Endothelial cell (in vitro differentiated cells): ENCODE results near the gene SETD5. TPM values are rescaled to one million over a fixed set of nuclear protein-coding genes. Genes with fewer than 3 reads are reported as not detected.
A peak's percentile ranks its signal among the peaks of the same experiment; 100 is the strongest.

Source experiments
- DNase-seq: peaks from one replicate; pipeline ENCODE4 v3.0.0; 2021; ENCODE audit warnings: low spot score
- H3K27ac Mint-ChIP-seq: one replicate; pipeline ENCODE4 v1.8.0; 2021; ENCODE audit warnings: mixed read lengths, inconsistent platforms; ENCODE audit not compliant: unreplicated experiment
- H3K27me3 Mint-ChIP-seq: one replicate; pipeline ENCODE4 v1.8.0; 2021; ENCODE audit warnings: mild to moderate bottlenecking, moderate library complexity, mixed read lengths, inconsistent platforms; ENCODE audit not compliant: unreplicated experiment
- H3K36me3 Mint-ChIP-seq: one replicate; pipeline ENCODE4 v1.8.0; 2021; ENCODE audit warnings: mild to moderate bottlenecking, low read depth, mixed read lengths, inconsistent platforms; ENCODE audit not compliant: unreplicated experiment
- H3K4me1 Mint-ChIP-seq: one replicate; pipeline ENCODE4 v1.8.0; 2021; ENCODE audit warnings: mild to moderate bottlenecking, mixed read lengths, inconsistent platforms; ENCODE audit not compliant: unreplicated experiment
- H3K4me3 Mint-ChIP-seq: one replicate; pipeline ENCODE4 v1.8.0; 2021; ENCODE audit warnings: mild to moderate bottlenecking, mixed read lengths, inconsistent platforms; ENCODE audit not compliant: unreplicated experiment
- H3K9me3 Mint-ChIP-seq: one replicate; pipeline ENCODE4 v1.8.0; 2021; ENCODE audit warnings: mixed read lengths, inconsistent platforms; ENCODE audit not compliant: unreplicated experiment
- CTCF ChIP-seq: fragments of 200-600 bp; sonication (generic); IDR thresholded peaks from one replicate; pipeline ENCODE4 v1.5.0; 2021; ENCODE audit warnings: antibody characterized with exemption; ENCODE audit not compliant: unreplicated experiment
- total RNA-seq: library from RNA; stranded (reverse); fragmentation: NEBNext Ultra II Directional; extraction: Animal tissue kit (Norgen Biotek cat#: 25700); gene quantifications from one replicate; pipeline ENCODE4 v1.2.1, GENCODE V29; 2021; ENCODE audit not compliant: unreplicated experiment

The SETD5 gene
- total RNA-seq, 1 donor from 2014 or later: 246 TPM

- H3K36me3 Mint-ChIP-seq: peaks cover 6% of the 10 kb centered on the region
- H3K4me3 Mint-ChIP-seq: no peak overlapping the region
- no peaks in the 10 kb centered on the region for H3K9me3 Mint-ChIP-seq
- peaks cover 9% of the 10 kb centered on the region for H3K4me1 Mint-ChIP-seq
- H3K27ac Mint-ChIP-seq: no peak overlapping the region
- DNase-seq: no peak
- H3K27me3 Mint-ChIP-seq: peaks cover 15% of the 10 kb centered on the region
- TF ChIP-seq CTCF: no peak
Measured at GRCh38 chr3:9496893-9497292, 99.5 kb downstream of the SETD5 start.

GRCh38 chr3:9497821-9498565 is 100.6 kb downstream of the SETD5 start:
- H3K27me3 Mint-ChIP-seq: peaks cover 15% of the 10 kb centered on the region
- H3K36me3 Mint-ChIP-seq: peaks cover 6% of the 10 kb centered on the region
- H3K4me1 Mint-ChIP-seq: peaks cover 9% of the 10 kb centered on the region

GRCh38 chr3:9498781-9499180 is 101.4 kb downstream of the SETD5 start:
- no peak overlapping the region for H3K4me3 Mint-ChIP-seq
- no peak for DNase-seq
- peaks cover 15% of the 10 kb centered on the region for H3K27me3 Mint-ChIP-seq
- peaks cover 9% of the 10 kb centered on the region for H3K4me1 Mint-ChIP-seq
- TF ChIP-seq CTCF: no peak
- no peak overlapping the region for H3K27ac Mint-ChIP-seq
- no peaks in the 10 kb centered on the region for H3K9me3 Mint-ChIP-seq
- H3K36me3 Mint-ChIP-seq: peaks cover 6% of the 10 kb centered on the region

More at GRCh38 chr3:9497821-9498565, 100.6 kb downstream of the SETD5 start:
- H3K9me3 Mint-ChIP-seq: no peaks in the 10 kb centered on the region
- no peak overlapping the region for H3K27ac Mint-ChIP-seq
- H3K4me3 Mint-ChIP-seq: no peak overlapping the region
- TF ChIP-seq CTCF: no peak
- no peak for DNase-seq

- peaks cover 9% of the 10 kb centered on the region for H3K4me1 Mint-ChIP-seq
Measured at GRCh38 chr3:9499455-9500107, 102.2 kb downstream of the SETD5 start.

More at GRCh38 chr3:9499455-9500107, 102.2 kb downstream of the SETD5 start:
- Mint-ChIP-seq H3K27ac (no peak overlapping the region), H3K9me3 (no peaks in the 10 kb centered on the region), H3K4me3 (peak overlapping the region; percentile 62), H3K27me3 (peaks cover 15% of the 10 kb centered on the region), H3K36me3 (peaks cover 6% of the 10 kb centered on the region)
- DNase-seq: no peak
- TF ChIP-seq CTCF: no peak
